H9 (cell line): ENCODE data around the gene FANCC. TPM values are rescaled to one million over a fixed set of nuclear protein-coding genes. Genes with fewer than 3 reads are reported as not detected.

Experiments used
- DNase-seq: peaks from one replicate; pipeline ENCODE4 v3.0.0-alpha.2; 2017
- H2AFZ ChIP-seq: one replicate; pipeline ENCODE4 v1.6.1; 2013; ENCODE audit warnings: mild to moderate bottlenecking, low read length, control low read depth, moderate library complexity
- H2AK5ac ChIP-seq: 2 replicates; pipeline ENCODE4 v1.6.1; 2013; ENCODE audit warnings: low read length, control low read depth, mixed read lengths; ENCODE audit not compliant: insufficient read length
- H2BK120ac ChIP-seq: one replicate; pipeline ENCODE4 v1.6.1; 2013; ENCODE audit warnings: low read depth, mild to moderate bottlenecking, low read length, control low read depth, inconsistent platforms; ENCODE audit not compliant: poor library complexity, severe bottlenecking
- H2BK12ac ChIP-seq: 2 replicates; pipeline ENCODE4 v1.6.1; 2013; ENCODE audit warnings: low read length, control low read depth, mixed read lengths, low read depth; ENCODE audit not compliant: insufficient read length
- H2BK15ac ChIP-seq: 2 replicates; pipeline ENCODE4 v1.6.1; 2013; ENCODE audit warnings: low read depth, low read length, control low read depth
- H2BK20ac ChIP-seq: one replicate; pipeline ENCODE4 v1.6.1; 2013; ENCODE audit warnings: low read depth, mild to moderate bottlenecking, low read length, control low read depth, inconsistent platforms; ENCODE audit not compliant: poor library complexity, severe bottlenecking
- H2BK5ac ChIP-seq: 2 replicates; pipeline ENCODE4 v1.6.1; 2013; ENCODE audit warnings: low read length, control low read depth, mixed read lengths; ENCODE audit not compliant: insufficient read length
- H3K14ac ChIP-seq: 2 replicates; pipeline ENCODE4 v1.6.1; 2013; ENCODE audit warnings: low read length, control low read depth; ENCODE audit not compliant: insufficient read depth
- H3K18ac ChIP-seq: 2 replicates; pipeline ENCODE4 v1.6.1; 2013; ENCODE audit warnings: low read depth, mild to moderate bottlenecking, mixed read lengths, low read length, control low read depth; ENCODE audit not compliant: insufficient read length
- H3K23ac ChIP-seq: 2 replicates; pipeline ENCODE4 v1.6.1; 2013; ENCODE audit warnings: low read length, control low read depth, mixed read lengths, low read depth; ENCODE audit not compliant: insufficient read length
- H3K23me2 ChIP-seq: 2 replicates; pipeline ENCODE4 v1.6.1; 2013; ENCODE audit warnings: low read depth, mild to moderate bottlenecking, mixed read lengths, low read length, control low read depth; ENCODE audit not compliant: insufficient read length, poor library complexity, severe bottlenecking
- H3K27ac ChIP-seq: 2 replicates; pipeline ENCODE4 v1.5.1; 2013; ENCODE audit warnings: low read length, control low read depth, mixed read lengths, low read depth; ENCODE audit not compliant: insufficient read length
- H3K27me3 ChIP-seq: 2 replicates; pipeline ENCODE4 v1.6.1; 2013; ENCODE audit warnings: low read length, control low read depth, inconsistent platforms; ENCODE audit not compliant: insufficient read depth
- H3K4ac ChIP-seq: 2 replicates; pipeline ENCODE4 v1.6.1; 2013; ENCODE audit warnings: low read depth, mild to moderate bottlenecking, control low read depth, inconsistent platforms, low read length, moderate library complexity
- H3K4me1 ChIP-seq: 2 replicates; pipeline ENCODE4 v1.6.1; 2013; ENCODE audit warnings: low read length, control low read depth, inconsistent platforms; ENCODE audit not compliant: insufficient read depth
- H3K4me2 ChIP-seq: 2 replicates; pipeline ENCODE4 v1.6.1; 2013; ENCODE audit warnings: low read length, control low read depth, mixed read lengths; ENCODE audit not compliant: insufficient read length, insufficient read depth
- H3K56ac ChIP-seq: 2 replicates; pipeline ENCODE4 v1.6.1; 2013; ENCODE audit warnings: low read depth, mild to moderate bottlenecking, mixed read lengths, low read length, control low read depth; ENCODE audit not compliant: insufficient read length
- H3K79me1 ChIP-seq: 2 replicates; pipeline ENCODE4 v1.6.1; 2013; ENCODE audit warnings: low read depth, mild to moderate bottlenecking, moderate library complexity, low read length, control low read depth, inconsistent platforms; ENCODE audit not compliant: insufficient read depth, poor library complexity, severe bottlenecking
- H3K79me2 ChIP-seq: 2 replicates; pipeline ENCODE4 v1.6.1; 2013; ENCODE audit warnings: low read length, control low read depth, inconsistent platforms; ENCODE audit not compliant: insufficient read depth
- H3K9ac ChIP-seq: 2 replicates; pipeline ENCODE4 v1.6.1; 2013; ENCODE audit warnings: low read length, control low read depth, mixed read lengths; ENCODE audit not compliant: insufficient read length; ENCODE audit errors: extremely low read depth
- H3K9me3 ChIP-seq: one replicate; pipeline ENCODE4 v1.6.1; 2013; ENCODE audit warnings: low read depth, low read length, inconsistent platforms; ENCODE audit not compliant: control insufficient read depth
- H3T11ph ChIP-seq: one replicate; pipeline ENCODE4 v1.6.1; 2013; ENCODE audit warnings: mild to moderate bottlenecking, low read length, control low read depth, inconsistent platforms
- H4K20me1 ChIP-seq: one replicate; pipeline ENCODE4 v1.6.1; 2013; ENCODE audit not compliant: control insufficient read depth, insufficient read length, insufficient read depth
- H4K5ac ChIP-seq: 2 replicates; pipeline ENCODE4 v1.6.1; 2013; ENCODE audit warnings: low read depth, mild to moderate bottlenecking, mixed read lengths, low read length, control low read depth; ENCODE audit not compliant: insufficient read length
- H4K8ac ChIP-seq: replicated peaks from 2 replicates; pipeline ENCODE4 v1.6.1; 2013; ENCODE audit warnings: low read length, control low read depth, mixed read lengths, low read depth; ENCODE audit not compliant: insufficient read length
- H4K91ac ChIP-seq: 2 replicates; pipeline ENCODE4 v1.6.1; 2013; ENCODE audit warnings: low read depth, mild to moderate bottlenecking, moderate library complexity, mixed read lengths, low read length, control low read depth; ENCODE audit not compliant: insufficient read length
- H3K27ac Mint-ChIP-seq, 3 experiments: 2 replicates in 2 of 3; 3 replicates in 1 of 3; pipeline ENCODE4 v1.8.0; 2020 to 2021; ENCODE audit warnings: mixed read lengths in 3 of 3, mild to moderate bottlenecking in 1 of 3, moderate library complexity in 1 of 3
- H3K27me3 Mint-ChIP-seq: 2 replicates; pipeline ENCODE4 v1.8.0; 2021; ENCODE audit warnings: low read depth, mild to moderate bottlenecking, moderate library complexity, mixed read lengths
- H3K36me3 Mint-ChIP-seq, 3 experiments: 2 replicates in 2 of 3; 3 replicates in 1 of 3; pipeline ENCODE4 v1.8.0; 2020 to 2021; ENCODE audit warnings: low read depth in 3 of 3, mixed read lengths in 3 of 3; ENCODE audit not compliant: insufficient read depth in 1 of 3
- H3K4me1 Mint-ChIP-seq, 2 experiments: 2 replicates each; pipeline ENCODE4 v1.8.0; 2020; ENCODE audit warnings: mixed read lengths in 2 of 2
- H3K4me3 Mint-ChIP-seq, 2 experiments: 2 replicates in 1 of 2; 3 replicates in 1 of 2; pipeline ENCODE4 v1.8.0; 2020 to 2021; ENCODE audit warnings: mild to moderate bottlenecking in 2 of 2, mixed read lengths in 2 of 2, moderate library complexity in 1 of 2
- H3K9me3 Mint-ChIP-seq, 2 experiments: 2 replicates in 1 of 2; 3 replicates in 1 of 2; pipeline ENCODE4 v1.8.0; 2020; ENCODE audit warnings: mild to moderate bottlenecking in 2 of 2, mixed read lengths in 2 of 2, moderate library complexity in 1 of 2
- WGBS: extraction: QIAGEN DNeasy Blood & Tissue Kit; methylation state at CpG from one replicate; pipeline ENCODE4 v1.1.7; 2013; ENCODE audit warnings: missing lambda C conversion rate, low lambda C conversion rate, mixed read lengths; ENCODE audit not compliant: insufficient read length; ENCODE audit errors: extremely low coverage; 5-methylcytosine and 5-hydroxymethylcytosine counted together
- total RNA-seq: library from RNA; stranded (reverse); gene quantifications from 2 replicates; pipeline ENCODE4 v1.2.1, GENCODE V29; 2021
- TF ChIP-seq, protein P1 (sequence below): fragments of 200-600 bp; sonication (generic); conservative IDR thresholded peaks from 3 replicates; pipeline ENCODE4 v1.8.0; 2021; ENCODE audit warnings: antibody characterized with exemption, mild to moderate bottlenecking

The FANCC gene
- total RNA-seq, 1 experiment from 2014 or later: 14.6 TPM

DNA sequence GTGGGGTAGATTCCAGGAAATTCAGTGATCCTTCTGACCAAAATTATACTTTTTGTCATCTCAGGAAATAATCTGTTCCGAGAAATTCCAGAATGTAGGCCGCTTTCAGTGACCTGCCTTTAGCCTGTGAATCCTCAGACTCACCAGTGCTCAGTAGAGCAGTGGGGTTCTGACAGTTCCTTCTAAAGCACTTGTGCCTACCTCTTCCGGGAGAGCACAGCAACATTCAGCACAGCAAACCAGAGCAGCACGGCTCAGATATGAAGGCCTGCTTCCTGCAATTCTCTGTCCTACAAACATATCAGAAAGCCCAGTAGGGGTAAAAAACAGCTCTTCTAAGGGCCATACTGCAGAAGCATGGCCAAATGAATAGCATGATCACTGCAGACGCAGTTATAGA is 15.0 kb downstream of the FANCC start:
- no peaks in the 10 kb centered on the region; the same call in 1 of the 2 replicates for H3K79me2 ChIP-seq
- no peaks in the 10 kb centered on the region for H3K4me1 ChIP-seq
- no peak overlapping the region for H3K4me2 ChIP-seq
- H3T11ph ChIP-seq: no peak overlapping the region
- Mint-ChIP-seq H3K4me3 (no peak overlapping the region), H3K27me3 (no peaks in the 10 kb centered on the region), H3K27ac (no peak overlapping the region; a peak in 1 of 7 replicates), H3K9me3 (no peaks in the 10 kb centered on the region), H3K4me1 (peaks cover 7 to 9% of the 10 kb centered on the region in 2 experiments), H3K36me3 (no peaks in the 10 kb centered on the region)
- DNase-seq: no peak
- H4K5ac ChIP-seq: no peak overlapping the region
- no peak overlapping the region for H3K27ac ChIP-seq
- H2BK120ac ChIP-seq: no peak overlapping the region
- H3K9ac ChIP-seq: no peak overlapping the region
- H2BK15ac ChIP-seq: 0 out of 2 replicates have a peak overlapping the region, but pooled peaks have one; percentile 76
- TF ChIP-seq, protein P1, sequence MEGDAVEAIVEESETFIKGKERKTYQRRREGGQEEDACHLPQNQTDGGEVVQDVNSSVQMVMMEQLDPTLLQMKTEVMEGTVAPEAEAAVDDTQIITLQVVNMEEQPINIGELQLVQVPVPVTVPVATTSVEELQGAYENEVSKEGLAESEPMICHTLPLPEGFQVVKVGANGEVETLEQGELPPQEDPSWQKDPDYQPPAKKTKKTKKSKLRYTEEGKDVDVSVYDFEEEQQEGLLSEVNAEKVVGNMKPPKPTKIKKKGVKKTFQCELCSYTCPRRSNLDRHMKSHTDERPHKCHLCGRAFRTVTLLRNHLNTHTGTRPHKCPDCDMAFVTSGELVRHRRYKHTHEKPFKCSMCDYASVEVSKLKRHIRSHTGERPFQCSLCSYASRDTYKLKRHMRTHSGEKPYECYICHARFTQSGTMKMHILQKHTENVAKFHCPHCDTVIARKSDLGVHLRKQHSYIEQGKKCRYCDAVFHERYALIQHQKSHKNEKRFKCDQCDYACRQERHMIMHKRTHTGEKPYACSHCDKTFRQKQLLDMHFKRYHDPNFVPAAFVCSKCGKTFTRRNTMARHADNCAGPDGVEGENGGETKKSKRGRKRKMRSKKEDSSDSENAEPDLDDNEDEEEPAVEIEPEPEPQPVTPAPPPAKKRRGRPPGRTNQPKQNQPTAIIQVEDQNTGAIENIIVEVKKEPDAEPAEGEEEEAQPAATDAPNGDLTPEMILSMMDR: no peak
- no peak overlapping the region for H2AK5ac ChIP-seq
- H3K27me3 ChIP-seq: no peaks in the 10 kb centered on the region
- H3K4ac ChIP-seq: no peak overlapping the region
- H2BK20ac ChIP-seq: no peak overlapping the region
- no peak overlapping the region for H2BK12ac ChIP-seq
- no peak overlapping the region for H2BK5ac ChIP-seq
- no peak overlapping the region for H3K14ac ChIP-seq
- peaks cover 3% of the 10 kb centered on the region for H3K79me1 ChIP-seq
- H4K20me1 ChIP-seq: no peaks in the 10 kb centered on the region
- no peak overlapping the region for H4K8ac ChIP-seq
- no peak overlapping the region for H4K91ac ChIP-seq
- H3K18ac ChIP-seq: no peak overlapping the region
- H3K23me2 ChIP-seq: no peaks in the 10 kb centered on the region
- no peaks in the 10 kb centered on the region for H3K9me3 ChIP-seq
- H3K23ac ChIP-seq: no peak overlapping the region
- H2AFZ ChIP-seq: no peak overlapping the region
- no CpG with 5 or more reads among the region's 5 CpGs for WGBS
- no peak overlapping the region for H3K56ac ChIP-seq
